Heart left ventricle (tissue), 13 donors: ENCODE measurements around the gene ARHGAP1.
A peak's percentile ranks its signal among the peaks of the same experiment; 100 is the strongest.

Experiments used
- CTCF ChIP-seq, 12 donors: fragments of 200-600 bp; sonication (generic) in 4 of 12; IDR thresholded peaks; one replicate each; pipeline versions ENCODE4 v1.5.0 to v1.8.0; 2018 to 2022; ENCODE audit warnings: antibody characterized with exemption in 12 of 12, mild to moderate bottlenecking in 5 of 12
- POLR2A ChIP-seq, 2 donors: fragments of 450-650 bp; IDR thresholded peaks; one replicate each; pipeline ENCODE4 v1.6.1; 2017; ENCODE audit warnings: antibody characterized with exemption in 2 of 2, mild to moderate bottlenecking in 2 of 2, moderate library complexity in 2 of 2
- donor health status: ischemic (EF 13 %, LVEDD 7.1; RV severe dilation, severe dysfunction).
- donor health status: DM: no; HTN: yes; CAD: no.
- donor health status: DM: no; HTN: no; CAD: no.
- donor health status: ischemic (EF 25% LVEDD 6.9; RV normal size, moderate dysfunction).
- donor health status: ischemic (EF 25% LVEDD 5.7; RV mildly dilated, moderate dysfunction).
- donor health status: ischemic (EF 35%, LVEDD 5.7; RV mildly dilated, moderate dysfunction).
- donor health status: nonischemic (EF 11% LVEDD 7.7; RV severe dilation, severe dysfunction).
- donor health status: DM: yes; HTN: yes; CAD: no.
- donor health status: PGD.
- donor health status: ischemic (EF 29% LVEDD 5.4; RV normal size, mild dysfunction).
- donor health status: nonischemic (EF 23%, LVEDD 6.1; RV moderate dilation, normal function).

DNA sequence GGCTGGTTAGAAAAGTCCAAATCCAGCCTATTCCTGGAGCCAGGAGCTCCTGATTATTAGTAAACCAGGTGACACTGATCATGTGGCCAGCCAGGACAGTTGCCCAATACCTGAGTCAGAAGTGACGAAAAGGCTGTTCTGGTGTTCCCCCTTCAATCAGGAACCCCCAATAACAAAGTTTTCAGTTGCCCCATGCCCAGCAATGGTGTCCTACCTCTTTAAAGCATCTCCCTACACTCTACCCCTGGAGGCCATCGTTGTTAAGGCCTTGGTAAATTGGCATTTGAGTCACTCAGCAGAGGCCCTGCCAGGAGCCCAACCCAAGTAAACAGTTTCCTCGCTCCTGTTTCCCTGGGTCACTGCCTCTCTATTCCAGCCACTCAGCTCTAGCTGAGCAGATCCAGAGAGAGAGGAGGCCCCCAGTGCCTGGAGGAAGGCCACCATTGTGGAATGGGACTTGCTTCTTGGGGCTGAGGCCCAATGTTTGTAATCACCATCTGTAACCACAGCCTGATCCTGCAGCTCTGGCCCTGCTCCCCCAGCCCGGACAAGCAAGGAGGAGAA lies 25.0 kb downstream of the ARHGAP1 start:
- TF ChIP-seq CTCF (IDR thresholded peaks at IDR 0.05) (peak in 2 of 12 donors; percentile 4 to 11), POLR2A (IDR thresholded peaks at IDR 0.05) (no peak)
